SK-N-MC (cell line): Measurements from ENCODE around the gene SHKBP1.
"Not testable (repeated sequence)": the region's sequence is repeated elsewhere in the genome, so short reads cannot be mapped to it uniquely, and the experiment has no call there.

Experiments used
- EZH2 ChIP-seq: fragments of 200-600 bp; sonication (generic); IDR thresholded peaks from one replicate; pipeline ENCODE4 v1.6.1; 2017; ENCODE audit warnings: antibody characterized with exemption
- POLR2AphosphoS5 ChIP-seq: IDR thresholded peaks from 2 replicates; pipeline ENCODE4 v1.6.1; 2012; ENCODE audit warnings: mild to moderate bottlenecking, low read depth, low read length, borderline replicate concordance

DNA sequence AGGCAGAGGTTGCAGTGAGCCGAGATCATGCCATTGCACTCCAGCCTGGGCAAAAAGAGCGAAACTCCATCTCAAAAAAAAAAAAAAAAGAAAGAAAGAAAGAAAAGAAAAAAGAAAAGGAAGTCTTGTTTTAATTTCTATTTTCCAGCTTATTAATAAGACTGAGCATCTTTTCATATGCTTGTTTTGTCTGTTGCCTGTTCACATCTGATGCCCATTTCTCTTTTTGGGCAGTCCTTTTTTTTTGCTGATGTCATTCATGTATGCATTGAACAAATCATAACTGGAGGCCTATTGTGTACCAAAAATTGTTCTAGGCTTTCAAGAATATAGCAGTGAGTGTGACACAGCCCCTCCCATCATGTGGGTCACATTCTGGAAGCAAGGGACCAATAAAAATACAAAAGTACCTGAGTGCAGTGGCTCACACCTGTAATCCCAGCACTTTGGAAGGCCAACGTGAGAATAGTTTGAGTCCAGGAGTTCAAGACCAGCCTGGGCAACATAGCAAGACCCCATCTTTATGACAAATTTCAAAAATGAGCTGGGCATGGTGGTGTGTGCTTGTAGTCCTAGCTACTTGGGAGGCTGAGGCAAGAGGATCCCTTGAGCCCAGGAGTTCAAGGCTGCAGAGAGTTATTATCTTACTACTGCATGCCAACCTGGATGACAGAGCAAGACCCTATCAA lies 30.4 kb upstream of the SHKBP1 start:
- not testable (repeated sequence) for TF ChIP-seq EZH2, POLR2AphosphoS5
